8988T (cell line): ENCODE results near the gene TET3.

ENCODE experiments used
- DNase-seq: peaks from one replicate; pipeline ENCODE4 v3.0.0; 2011

Gene TET3

DNA sequence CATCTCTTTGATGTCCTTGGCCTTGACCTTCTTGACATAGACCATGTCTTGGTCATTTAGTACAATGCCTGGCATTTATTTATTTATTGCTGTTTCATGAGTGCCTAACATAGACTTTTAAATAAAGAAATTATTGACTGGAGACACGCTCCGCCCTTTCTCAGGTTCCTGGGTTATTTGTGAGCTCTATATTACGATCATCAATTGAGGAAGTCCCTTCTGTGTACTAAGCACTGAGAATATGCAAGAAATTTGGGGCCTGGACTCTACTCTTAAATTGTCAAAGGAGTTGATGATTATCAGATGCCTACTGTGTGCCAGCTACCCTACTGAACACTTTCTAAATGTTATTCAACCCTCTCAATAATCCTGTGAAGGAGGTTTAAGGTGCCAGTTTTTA lies 19.7 kb upstream of the TET3 start:
- DNase-seq, result no peak

DNA sequence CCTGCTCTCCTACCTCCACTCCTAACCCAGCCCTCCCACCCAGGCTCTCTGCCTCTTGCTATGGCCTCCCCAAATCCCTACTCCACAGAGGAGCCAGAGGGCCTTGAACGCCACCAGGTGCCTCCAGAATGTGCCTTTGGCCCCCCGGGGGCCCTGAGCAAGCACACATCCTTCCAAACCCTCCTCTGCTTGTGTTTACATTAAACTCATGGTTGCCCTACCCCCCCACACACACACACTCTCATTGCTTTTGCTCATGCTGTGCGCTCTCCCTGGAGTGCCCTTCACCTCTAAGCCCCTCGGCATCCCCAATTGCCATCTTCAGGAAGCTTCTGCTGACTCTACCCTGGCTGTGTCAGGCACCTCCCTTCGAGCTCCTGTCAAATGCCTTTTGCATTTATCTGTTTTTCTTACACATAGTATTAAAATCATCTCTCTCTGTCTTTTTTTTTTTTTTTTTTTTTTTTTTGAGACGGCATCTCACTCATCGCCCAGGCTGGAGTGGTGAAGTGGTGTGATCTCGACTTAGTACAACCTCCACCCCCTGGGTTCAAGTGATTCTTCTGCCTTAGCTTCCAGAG lies 16.3 kb upstream of the TET3 start:
- DNase-seq, result no peak

DNA sequence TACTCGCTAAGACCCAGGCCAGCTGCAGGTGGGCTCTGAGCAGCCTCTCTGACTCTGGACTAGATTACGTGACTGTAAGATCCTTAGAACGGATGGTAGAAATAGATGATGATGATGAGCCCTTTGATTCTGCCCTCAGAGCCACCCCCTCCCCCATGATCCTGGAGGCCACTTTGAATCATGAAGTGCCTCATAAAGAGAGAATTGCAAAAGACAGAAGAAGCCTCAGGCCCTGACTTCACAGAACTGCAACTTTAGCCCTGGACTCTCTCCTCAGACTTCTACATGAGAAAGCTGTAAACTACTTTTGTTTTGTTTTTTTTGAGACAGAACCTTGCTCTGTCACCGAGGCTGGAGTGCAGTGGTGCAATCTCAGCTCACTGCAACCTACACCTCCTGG lies 15.4 kb upstream of the TET3 start:
- DNase-seq, result no peak

DNA sequence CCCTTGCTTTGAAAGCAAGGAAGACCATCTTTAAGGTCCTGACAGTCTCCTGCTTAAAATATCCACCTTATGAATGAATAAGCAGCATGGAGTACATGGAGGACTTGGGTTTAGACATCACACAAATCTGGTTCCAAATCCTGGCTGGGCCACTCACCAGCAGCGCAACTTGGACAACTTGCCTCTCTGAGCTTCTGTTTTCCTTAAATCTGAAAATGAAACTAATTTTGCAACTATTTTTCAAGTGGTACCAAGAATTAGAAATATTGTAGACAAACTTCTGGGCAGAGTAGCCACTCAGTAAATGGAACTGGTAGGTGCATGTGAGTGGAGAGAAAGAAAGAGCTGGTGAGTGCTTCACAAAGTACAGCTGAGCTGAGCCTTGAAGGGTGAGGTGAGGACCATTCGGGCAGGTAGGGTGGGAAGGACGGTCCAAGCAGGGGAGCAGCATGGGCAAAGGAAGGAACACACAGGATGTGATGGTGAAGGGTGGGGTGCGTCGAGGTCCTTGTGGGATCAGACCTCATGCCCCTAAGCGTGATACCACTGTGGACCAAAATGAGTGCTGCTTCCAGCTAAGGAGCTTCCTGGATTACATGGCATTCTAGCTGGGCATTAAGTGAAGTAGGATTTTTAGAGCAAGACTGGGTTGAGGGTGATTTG lies 14.4 kb upstream of the TET3 start:
- DNase-seq, result no peak

DNA sequence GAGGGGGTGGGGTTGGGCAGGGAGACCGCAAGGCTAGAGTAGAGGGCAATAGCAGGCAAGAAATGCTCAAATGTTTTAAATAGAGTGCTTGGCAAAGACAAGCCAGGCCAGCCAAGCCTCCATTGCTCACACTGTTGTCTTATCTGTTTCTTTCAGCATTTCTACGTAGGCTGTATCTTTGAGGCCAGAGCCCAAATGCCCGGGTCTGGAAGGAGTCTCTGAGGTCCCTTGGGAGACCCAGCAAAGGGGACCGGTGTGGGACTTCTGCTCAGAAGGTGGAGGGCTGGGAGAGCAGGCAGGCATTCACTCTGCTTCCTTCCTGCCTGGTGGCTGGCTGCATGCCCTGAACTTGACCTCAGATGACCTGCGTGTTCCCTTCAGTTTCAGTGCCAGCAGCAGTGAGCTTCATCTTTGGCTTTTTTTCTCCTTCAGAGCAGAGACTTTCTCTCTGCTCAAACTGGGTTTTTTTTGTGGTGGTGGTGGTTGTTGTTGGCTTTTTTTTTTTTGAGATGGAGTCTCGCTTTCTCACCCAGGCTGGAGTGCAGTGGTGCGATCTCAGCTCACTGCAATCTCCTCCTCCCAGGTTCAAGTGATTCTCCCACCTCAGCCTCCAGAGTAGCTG lies 13.7 kb upstream of the TET3 start:
- DNase-seq, result no peak

DNA sequence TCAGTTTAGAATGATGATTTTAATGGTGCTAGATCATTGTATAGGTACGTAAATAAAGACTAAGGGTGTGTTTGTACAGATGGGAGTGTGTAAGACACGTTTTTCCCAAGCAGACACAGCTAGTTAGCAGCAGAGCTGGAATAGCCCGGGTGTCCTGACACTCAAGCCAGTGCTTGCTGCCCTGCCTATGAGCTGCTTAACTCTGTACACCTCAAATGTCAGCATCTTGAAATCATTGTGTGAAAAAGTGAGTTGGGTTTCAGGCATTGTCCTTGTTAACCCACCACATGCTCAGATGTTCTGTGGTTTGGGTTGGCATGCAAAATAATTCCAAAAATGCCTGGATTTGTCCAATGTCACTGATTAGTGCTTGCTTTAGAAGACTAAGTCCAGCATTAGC lies 13.0 kb upstream of the TET3 start:
- no peak for DNase-seq

DNA sequence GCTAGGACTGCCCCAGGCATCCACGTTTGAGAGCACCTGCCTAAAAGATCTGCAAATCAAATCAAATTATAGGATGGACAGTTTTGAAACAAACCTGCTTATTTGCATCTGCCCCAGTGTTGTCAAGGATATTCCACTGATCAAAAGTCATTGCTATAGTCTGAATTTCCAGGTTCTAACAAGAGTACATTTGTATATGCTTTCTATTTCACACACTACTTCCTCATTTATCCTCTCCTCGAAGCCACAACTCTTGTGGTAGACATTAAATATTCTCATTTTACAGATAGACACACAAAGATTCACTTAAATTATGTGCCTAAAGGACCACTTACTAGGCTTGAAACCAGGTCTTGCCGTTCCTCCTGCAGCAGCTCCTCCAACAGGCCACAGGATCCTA lies 11.9 kb upstream of the TET3 start:
- no peak for DNase-seq

DNA sequence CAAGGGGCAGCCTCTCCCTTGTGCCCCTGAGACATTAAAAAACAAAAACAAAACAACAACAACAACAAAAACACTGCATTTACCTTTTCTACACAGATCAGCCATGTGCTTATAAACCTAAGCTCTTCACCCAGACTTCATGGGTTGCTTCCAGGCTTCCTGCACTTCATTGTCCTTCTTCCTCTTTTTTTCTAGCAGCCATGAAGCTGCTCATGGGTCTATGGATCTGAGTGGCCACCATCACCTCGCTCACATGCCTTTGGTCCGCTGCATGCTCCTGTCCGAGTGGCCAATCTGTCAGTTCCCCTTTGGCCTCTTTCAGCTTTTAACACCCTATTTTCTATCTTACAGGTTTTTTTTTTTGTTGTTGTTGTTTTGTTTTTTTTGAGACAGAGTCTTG lies 9.0 kb upstream of the TET3 start:
- DNase-seq, result no peak

DNA sequence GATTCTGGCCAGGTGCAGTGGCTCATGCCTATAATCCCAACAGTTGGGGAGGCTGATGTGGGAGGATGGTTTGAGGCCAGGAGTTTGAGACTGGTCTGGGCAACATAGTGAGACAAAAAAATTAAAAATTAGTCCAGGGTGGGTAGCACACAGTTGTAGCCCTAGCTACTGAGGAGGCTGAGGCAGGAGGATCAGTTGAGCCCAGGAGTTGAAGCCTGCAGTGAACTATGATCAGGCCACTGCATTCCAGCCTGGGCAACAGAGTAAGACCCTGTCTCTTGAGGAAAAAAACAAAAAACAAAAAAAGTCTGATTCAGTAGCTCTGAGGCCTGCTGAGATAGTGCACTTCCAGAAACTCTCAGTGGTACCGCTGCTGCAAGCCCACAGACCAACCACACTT lies 7.9 kb upstream of the TET3 start:
- DNase-seq, result no peak

DNA sequence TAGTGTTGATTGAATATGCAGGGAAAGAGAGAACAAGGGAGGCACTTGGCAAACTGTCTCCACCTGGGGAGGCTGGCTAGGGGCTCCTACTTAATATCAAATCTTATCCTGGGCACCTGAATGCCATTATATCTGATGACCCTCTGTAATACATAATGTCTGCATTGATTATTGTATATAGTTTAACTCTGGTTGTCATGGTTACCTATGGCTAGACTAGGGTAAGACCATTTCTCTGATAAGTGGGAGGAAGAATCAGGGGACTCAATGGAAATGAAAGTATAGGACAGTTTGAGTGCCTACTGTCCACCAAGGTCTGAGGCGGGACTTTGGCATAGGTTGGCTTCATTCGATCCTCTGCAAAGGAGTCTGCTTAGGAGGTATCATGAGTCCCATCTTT lies 7.2 kb upstream of the TET3 start:
- no peak for DNase-seq

DNA sequence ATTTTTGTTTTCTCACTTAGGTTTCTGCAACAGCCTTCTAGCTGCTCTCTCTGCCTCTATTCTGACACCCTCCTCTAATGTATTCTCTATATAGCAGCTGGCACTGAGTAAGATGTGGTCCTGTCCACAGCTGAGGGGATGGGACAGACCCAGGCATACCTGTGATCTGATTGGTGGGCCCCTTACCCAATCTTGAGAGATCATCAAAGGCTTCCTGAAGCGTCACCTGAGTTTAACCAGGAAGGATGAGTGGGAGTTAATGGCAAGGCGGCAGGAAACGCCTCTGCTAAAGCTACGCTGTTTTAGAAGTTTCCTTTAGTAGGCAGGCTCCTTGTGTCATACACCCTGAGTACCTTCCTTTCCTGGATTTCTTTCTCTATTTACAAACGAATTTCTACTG lies 5.7 kb upstream of the TET3 start:
- no peak for DNase-seq

DNA sequence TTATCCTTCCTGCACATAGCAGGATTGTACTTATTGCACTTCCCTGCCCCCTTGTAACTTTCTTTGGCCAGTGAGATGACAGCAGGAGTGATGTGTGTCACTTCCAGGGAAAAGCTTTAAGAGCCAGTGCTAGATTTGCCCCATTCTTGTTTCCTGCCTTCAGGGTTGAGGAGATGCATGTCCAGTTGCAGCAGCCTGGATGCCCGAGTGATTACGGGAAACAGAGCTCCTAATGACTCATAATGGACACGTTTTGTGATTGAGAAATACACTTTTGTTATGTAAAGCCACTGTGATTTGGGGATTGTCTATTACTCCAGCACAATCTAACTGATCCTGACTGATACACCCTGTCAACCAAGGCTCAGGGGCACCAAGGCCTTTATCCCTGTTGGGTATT lies 5.0 kb upstream of the TET3 start:
- DNase-seq, result no peak

DNA sequence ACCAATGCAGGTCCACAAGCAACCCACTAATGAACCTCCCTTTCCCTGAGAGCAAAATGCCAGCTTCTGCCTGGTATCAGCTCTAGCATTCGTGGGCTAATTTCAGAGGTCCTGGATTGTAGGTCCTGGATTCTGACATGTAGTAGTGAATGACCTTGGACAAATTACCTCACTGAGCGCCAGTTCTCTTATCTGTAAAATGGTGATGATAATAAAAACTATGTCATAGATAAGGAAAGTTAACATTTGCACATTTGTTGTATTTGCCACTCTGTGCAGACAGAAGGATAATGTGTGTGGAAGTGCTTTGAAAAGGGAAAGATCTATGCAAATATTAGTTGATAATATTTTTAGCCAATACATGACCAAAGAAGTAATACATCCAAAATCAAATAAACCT lies 4.1 kb upstream of the TET3 start:
- no peak for DNase-seq

DNA sequence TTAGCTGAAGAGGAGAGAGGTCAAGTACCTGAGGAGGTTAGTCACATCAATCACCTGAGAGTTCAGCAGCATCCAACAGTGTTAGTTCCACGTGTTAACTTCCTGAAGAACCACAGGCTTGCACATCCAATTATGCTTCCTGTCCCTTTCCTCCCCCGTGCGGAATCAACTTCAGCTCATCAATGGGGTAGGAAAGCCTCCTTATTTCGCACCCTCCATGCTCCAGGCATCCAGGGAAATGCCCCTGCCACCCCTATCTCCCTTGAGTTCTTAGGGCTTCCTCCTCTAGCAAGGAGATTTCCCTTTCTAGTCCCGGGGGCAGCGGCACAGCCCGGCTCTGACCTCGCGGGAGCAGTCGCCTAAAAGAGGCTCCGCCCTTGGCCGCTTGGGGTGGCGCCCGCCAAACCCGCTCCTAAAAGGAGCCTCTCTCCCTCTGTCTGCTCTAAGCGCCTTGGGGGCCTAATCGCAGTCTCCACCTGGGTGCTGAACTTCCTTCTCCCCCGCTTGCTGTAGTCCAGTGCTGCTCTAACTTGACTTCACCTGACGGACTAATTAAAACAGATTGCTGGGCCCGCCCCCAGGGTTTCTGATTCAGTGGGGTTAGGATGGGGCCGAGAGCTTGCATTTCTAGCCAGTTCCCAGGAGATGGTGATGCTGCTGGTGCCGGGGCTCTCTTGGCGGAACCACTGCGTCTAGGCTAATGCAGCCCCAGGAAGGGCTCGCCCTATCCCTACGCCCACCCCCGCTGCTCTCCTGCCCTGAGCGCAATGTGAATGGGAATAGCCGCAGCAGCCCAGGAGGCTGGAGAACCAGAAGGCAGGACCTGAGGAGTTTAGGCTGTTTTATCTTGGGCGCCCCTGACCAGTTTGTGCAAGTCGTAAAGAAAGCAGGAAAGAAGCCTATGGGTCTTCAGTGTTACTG lies 3.4 kb upstream of the TET3 start:
- peak; percentile 64 for DNase-seq

DNA sequence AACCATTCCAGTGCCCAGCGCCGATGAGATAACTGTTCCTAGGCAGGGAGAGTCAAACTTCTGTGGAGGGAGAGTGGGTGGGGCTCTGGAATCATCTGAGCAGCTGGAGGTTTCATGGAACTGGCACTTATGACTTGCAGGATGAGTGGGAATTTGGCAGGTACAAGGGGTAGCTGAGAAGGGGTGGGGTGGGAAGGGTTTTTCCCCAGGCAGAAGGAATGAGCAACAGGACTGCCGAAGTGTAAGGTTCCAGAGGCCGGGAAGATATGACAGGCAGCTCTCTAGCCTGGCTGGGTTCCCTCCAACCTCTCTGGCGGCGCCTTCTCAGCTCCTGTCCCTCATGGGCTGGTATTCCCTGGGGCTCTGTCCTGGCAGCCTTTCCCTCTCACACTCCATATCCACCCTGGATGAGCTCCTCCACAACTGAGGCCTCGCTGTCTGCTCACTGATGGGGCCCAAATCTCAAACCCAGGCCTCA lies 2.5 kb upstream of the TET3 start:
- no peak for DNase-seq

DNA sequence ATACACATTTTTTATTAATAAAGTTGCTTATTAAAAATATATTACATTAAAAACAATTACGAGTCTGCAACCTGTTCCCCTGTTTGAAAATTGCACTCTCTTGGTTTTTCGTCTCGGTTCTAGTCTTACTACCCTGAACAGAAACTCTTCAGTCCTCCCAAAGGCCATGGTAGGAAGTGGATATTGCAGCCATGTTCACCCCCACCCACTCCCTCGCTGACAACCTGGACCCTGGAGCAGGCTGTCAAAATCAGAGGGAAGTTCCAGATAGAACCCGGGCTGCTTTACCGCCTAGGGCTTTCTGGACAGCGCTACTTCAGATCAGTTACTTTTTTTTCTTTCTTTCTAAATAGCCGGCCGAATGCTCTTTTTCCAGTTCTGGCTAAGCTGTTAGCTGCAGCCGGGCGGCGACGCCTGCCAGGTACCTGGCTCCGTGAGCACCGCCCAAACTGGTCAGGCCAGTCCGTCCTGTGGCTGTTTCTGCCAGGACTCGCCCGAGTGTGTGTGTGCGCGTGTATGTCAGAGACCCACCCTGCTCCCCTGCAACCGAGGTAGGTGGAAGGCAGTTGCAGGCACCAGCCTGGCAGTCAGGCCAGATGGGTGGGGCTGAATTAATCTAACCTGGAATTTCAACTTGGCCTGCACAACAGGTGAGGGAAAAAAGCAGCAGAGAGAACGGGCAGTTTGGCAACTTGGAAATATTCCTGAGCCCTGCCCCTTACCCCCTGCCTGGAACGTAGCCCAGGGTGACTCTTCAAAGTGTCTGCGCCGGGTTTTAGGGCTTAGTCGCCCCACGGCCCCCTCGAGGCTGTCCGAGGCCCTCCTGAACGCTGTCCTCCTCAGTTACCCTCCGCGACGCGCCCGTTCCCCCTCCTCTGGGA lies 1.1 kb upstream of the TET3 start:
- no peak for DNase-seq

DNA sequence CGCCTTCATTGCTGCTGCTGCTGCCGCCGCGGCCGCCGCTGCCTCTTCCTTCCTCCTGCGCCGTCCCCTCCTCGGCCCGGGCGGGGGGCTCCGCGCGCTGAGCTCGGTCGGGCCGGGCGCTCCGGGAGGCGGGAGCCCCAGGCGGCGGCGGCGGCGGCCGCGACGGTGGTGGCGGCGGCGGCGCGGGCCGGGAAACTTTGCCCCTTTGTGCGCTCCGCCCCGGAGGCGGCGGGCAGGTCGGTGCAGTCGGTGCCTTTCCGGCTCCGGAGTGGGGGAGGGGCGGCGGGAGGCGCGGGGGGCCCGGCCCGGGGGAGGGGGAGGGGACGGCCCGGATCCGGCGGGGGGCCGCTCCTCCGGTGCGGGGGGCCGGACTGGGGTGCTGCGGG lies 205 bp downstream of the TET3 start:
- peak; percentile 69 for DNase-seq

DNA sequence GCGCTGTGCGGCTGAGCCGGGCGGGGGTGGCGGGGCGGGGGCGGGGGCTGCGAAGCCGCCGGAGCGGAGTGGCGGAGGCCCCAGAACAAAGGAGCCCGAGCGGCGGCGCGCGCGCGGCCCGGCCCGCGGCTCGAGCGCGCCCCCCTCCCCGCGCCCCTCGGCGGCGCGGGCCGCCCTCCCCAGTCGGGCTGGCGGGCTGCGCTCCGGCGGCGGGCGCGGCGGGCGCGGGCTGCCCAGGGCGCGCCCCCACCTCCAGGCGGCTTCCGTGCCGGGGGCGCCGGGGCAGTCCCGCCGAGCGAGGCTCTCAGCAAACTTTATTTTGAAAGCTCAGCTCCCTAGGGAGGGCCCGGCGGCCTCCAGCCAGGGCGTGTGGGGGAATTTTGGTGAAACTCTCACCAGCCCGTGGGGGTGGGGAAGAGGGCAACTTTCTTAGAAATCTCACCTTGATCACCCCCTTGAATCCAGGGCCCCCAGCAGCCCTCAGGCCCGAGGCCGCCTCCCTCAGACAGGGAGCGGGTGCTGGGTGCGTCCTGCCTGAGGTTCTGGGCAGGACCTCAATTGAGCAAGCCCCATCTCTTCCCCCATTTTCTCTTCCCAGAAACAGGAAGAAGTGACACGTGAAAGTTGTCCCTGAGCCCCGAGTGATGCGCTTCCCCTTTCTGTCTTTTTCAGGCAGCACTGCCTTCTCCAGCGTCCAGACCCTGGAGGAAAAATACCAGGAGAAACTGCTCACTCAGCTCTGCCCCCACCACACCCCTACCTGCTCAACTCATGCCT lies 786 bp downstream of the TET3 start:
- no peak for DNase-seq

DNA sequence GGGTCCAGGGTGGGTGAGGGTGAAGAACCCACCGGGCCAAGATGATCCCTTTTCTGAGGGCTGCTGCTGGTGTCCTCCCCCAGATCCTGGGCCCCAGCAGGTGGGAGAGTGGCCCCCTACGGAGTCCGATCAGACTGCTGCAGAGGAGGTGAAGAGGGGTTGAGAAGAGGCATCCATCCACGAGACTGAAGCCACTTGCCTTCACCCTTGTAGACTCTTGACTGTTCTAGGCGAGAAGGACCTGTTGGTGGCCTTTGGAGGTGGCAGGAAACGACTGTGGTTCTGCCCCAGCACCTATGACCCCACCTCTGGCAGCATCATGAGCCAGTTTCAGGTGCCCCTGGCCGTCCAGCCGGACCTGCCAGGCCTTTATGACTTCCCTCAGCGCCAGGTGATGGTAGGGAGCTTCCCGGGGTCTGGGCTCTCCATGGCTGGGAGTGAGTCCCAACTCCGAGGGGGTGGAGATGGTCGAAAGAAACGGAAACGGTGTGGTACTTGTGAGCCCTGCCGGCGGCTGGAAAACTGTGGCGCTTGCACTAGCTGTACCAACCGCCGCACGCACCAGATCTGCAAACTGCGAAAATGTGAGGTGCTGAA lies 1.5 kb downstream of the TET3 start:
- no peak for DNase-seq

DNA sequence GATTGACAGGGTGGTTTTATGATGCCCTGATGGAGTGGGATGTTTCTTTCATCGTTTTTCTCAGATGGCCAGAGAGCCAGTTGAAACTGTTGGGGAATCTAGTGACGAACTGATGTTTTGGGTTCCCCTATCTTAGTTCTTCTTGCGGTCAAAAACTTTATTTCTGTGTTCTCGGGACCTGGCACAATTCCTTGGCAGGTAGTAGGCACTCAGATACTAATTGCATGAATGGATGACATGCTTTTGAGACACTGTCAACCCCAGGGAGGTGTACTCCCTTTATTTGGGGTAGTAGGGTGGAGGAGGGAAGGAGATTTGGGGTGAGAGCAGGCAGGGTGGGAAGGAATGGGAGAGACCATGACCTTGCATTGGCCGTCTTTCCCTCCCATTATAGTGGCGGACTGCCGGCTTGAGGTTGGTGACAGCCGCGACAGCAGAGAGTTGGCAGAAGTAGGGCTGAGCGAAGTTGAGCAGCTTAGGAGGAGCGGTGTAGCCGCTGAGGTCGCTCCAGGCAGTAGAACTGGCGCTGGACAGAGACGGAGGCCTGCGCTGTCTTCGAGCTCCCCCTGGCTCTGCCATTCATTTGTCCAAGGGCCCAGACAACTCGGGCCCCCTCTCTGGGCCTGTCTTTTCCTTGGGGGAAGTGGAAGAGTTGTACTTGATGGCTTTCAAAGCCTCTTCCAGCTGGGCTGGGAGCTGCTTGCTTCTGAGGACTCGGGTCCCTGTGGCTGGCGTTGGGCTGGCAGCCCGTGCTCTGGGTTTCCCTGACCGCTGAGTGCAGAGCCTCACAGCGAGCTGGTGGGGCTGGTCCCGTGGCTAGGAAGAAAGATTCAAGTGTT lies 2.6 kb downstream of the TET3 start:
- DNase-seq, result no peak
